Measurements from ENCODE around the gene MYH3. TPM values are rescaled to one million over a fixed set of nuclear protein-coding genes. Genes with fewer than 3 reads are reported as not detected.

MYH3 gene
- total RNA-seq, 1 experiment from 2014 or later: 2.9 TPM

- Histone ChIP-seq H3K27me3 (ENCODE audit: insufficient read depth, low read length) (no peaks in the 10 kb centered on the region), H3K18ac (ENCODE audit: insufficient read length, low read depth, low read length) (no peak overlapping the region), H2AFZ (ENCODE audit: low read length) (no peak overlapping the region), H3K14ac (ENCODE audit: insufficient read depth, low read length) (no peak overlapping the region), H3K79me2 (ENCODE audit: insufficient read depth, low read length) (no peaks in the 10 kb centered on the region), H3T11ph (ENCODE audit: low read length) (no peak overlapping the region), H3K79me1 (ENCODE audit: insufficient read depth, low read depth, low read length, poor library complexity, severe bottlenecking) (no peaks in the 10 kb centered on the region), H2BK15ac (ENCODE audit: low read depth, low read length) (no peak overlapping the region), H4K20me1 (ENCODE audit: control insufficient read depth, insufficient read depth, insufficient read length) (no peaks in the 10 kb centered on the region), H3K23me2 (ENCODE audit: insufficient read length, low read depth, low read length, poor library complexity, severe bottlenecking) (no peaks in the 10 kb centered on the region), H2BK12ac (ENCODE audit: insufficient read length, low read depth, low read length) (no peak overlapping the region), H4K5ac (ENCODE audit: insufficient read length, low read depth, low read length) (no peak overlapping the region), H3K4me2 (ENCODE audit: insufficient read depth, insufficient read length, low read length) (no peak overlapping the region), H3K56ac (ENCODE audit: insufficient read length, low read depth, low read length) (no peak overlapping the region), H2BK120ac (ENCODE audit: low read depth, low read length, poor library complexity, severe bottlenecking) (no peak overlapping the region), H2BK20ac (ENCODE audit: low read depth, low read length, poor library complexity, severe bottlenecking) (no peak overlapping the region), H3K9ac (ENCODE audit: extremely low read depth, insufficient read length, low read length) (no peak overlapping the region), H3K27ac (ENCODE audit: insufficient read length, low read depth, low read length) (no peak overlapping the region), H2BK5ac (ENCODE audit: insufficient read length, low read length) (no peak overlapping the region), H3K9me3 (ENCODE audit: control insufficient read depth, low read depth, low read length) (no peaks in the 10 kb centered on the region), H3K23ac (ENCODE audit: insufficient read length, low read depth, low read length) (no peak overlapping the region), H3K4me1 (ENCODE audit: insufficient read depth, low read length) (no peaks in the 10 kb centered on the region), H2AK5ac (ENCODE audit: insufficient read length, low read length) (no peak overlapping the region), H4K91ac (ENCODE audit: insufficient read length, low read depth, low read length) (no peak overlapping the region), H4K8ac (replicated peaks; ENCODE audit: insufficient read length, low read depth, low read length) (no peak overlapping the region), H3K4ac (ENCODE audit: low read depth, low read length) (no peak overlapping the region)
- Mint-ChIP-seq H3K9me3 (no peaks in the 10 kb centered on the region; a peak in 1 of 5 replicates), H3K27ac (no peak overlapping the region; a peak in 1 of 7 replicates), H3K27me3 (ENCODE audit: low read depth) (no peaks in the 10 kb centered on the region; the same call in 1 of the 2 replicates), H3K4me3 (no peak overlapping the region), H3K36me3 (ENCODE audit: insufficient read depth in 1 of 3, low read depth in 3 of 3) (peaks cover 0 to under 1% (median 0%) of the 10 kb centered on the region in 3 experiments; a peak in 1 of 7 replicates), H3K4me1 (no peaks in the 10 kb centered on the region)
- DNase-seq: no peak
- WGBS (ENCODE audit: extremely low coverage, insufficient read length, low lambda C conversion rate): no CpG with 5 or more reads among the region's 10 CpGs
- TF ChIP-seq, protein P1, sequence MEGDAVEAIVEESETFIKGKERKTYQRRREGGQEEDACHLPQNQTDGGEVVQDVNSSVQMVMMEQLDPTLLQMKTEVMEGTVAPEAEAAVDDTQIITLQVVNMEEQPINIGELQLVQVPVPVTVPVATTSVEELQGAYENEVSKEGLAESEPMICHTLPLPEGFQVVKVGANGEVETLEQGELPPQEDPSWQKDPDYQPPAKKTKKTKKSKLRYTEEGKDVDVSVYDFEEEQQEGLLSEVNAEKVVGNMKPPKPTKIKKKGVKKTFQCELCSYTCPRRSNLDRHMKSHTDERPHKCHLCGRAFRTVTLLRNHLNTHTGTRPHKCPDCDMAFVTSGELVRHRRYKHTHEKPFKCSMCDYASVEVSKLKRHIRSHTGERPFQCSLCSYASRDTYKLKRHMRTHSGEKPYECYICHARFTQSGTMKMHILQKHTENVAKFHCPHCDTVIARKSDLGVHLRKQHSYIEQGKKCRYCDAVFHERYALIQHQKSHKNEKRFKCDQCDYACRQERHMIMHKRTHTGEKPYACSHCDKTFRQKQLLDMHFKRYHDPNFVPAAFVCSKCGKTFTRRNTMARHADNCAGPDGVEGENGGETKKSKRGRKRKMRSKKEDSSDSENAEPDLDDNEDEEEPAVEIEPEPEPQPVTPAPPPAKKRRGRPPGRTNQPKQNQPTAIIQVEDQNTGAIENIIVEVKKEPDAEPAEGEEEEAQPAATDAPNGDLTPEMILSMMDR (conservative IDR thresholded peaks at IDR 0.05): no peak
These were observed 33.3 kb downstream of the MYH3 start for GRCh38 chr17:10623737-10624338.

All from H9 (cell line).